Sigmoid colon (tissue), 7 donors: ENCODE measurements around the gene ACOT4. TPM values are rescaled to one million over a fixed set of nuclear protein-coding genes. Genes with fewer than 3 reads are reported as not detected.

Source experiments
- DNase-seq: peaks from one replicate; pipeline ENCODE4 v3.0.0-alpha.2; 2019
- H3K27ac ChIP-seq, 4 donors: fragments of 200-600 bp; sonication (generic); one replicate each; pipeline ENCODE4 v1.5.1; 2016 to 2019; ENCODE audit warnings: mild to moderate bottlenecking in 1 of 4
- H3K27me3 ChIP-seq, 3 donors: fragments of 200-600 bp; sonication (generic); one replicate each; pipeline ENCODE4 v1.5.1; 2019; ENCODE audit warnings: mild to moderate bottlenecking in 1 of 3
- H3K36me3 ChIP-seq, 4 donors: fragments of 200-600 bp; sonication (generic); one replicate each; pipeline ENCODE4 v1.5.1; 2016 to 2019
- H3K4me1 ChIP-seq, 4 donors: fragments of 200-600 bp; sonication (generic); one replicate each; pipeline ENCODE4 v1.5.1; 2017 to 2019
- H3K4me3 ChIP-seq, 4 donors: fragments of 200-600 bp; sonication (generic); one replicate each; pipeline ENCODE4 v1.5.1; 2017 to 2019; ENCODE audit warnings: mild to moderate bottlenecking in 2 of 4, moderate library complexity in 1 of 4
- H3K9me3 ChIP-seq, 4 donors: fragments of 200-600 bp in 3 of 4; sonication (generic) in 3 of 4; one replicate each; pipeline versions ENCODE4 v1.5.1 to v1.6.1; 2013 to 2019
- EP300 ChIP-seq, 4 donors: sonication (generic); formaldehyde crosslinking; IDR thresholded peaks; one replicate each; pipeline ENCODE4 v1.6.1; 2017; ENCODE audit warnings: antibody characterized with exemption in 4 of 4
- POLR2A ChIP-seq, 2 donors: fragments of 450-650 bp; IDR thresholded peaks; one replicate each; pipeline ENCODE4 v1.6.1; 2016; ENCODE audit warnings: antibody characterized with exemption in 2 of 2, mild to moderate bottlenecking in 2 of 2, moderate library complexity in 2 of 2
- POLR2AphosphoS5 ChIP-seq, 4 donors: sonication (generic); formaldehyde crosslinking; IDR thresholded peaks; one replicate each; pipeline ENCODE4 v1.6.1; 2017; ENCODE audit warnings: antibody characterized with exemption in 4 of 4
- WGBS, 2 donors: extraction: QIAGEN DNeasy Blood & Tissue Kit; methylation state at CpG; one replicate each; pipeline ENCODE4 v1.1.7; 2013; 5-methylcytosine and 5-hydroxymethylcytosine counted together
- intact Hi-C: fragments of 100-400 bp; cut with DNase I; formaldehyde crosslinking; loops from one replicate; pipeline ENCODE4 v1.15.1; 2023
- polyA plus RNA-seq, 3 donors: library from polyadenylated mRNA; stranded (reverse); fragments of 200-250 nt; gene quantifications; one replicate each; pipeline ENCODE4 v1.2.3, GENCODE V29; 2013
- total RNA-seq, 4 donors: library from RNA; depleted of rRNA; stranded (reverse); fragments of >200 nt; gene quantifications; one replicate each; pipeline ENCODE4 v1.1.0, GENCODE V29; 2016
- TF ChIP-seq, protein P1 (sequence below), 4 experiments: fragments of 450-650 bp in 3 of 4; fragments of 200-600 bp in 1 of 4; IDR thresholded peaks; one replicate each; pipeline ENCODE4 v1.5.1; 2016 to 2019; ENCODE audit warnings: antibody characterized with exemption in 4 of 4, mild to moderate bottlenecking in 3 of 4, moderate library complexity in 2 of 4
- donor health status: healthy with polysubstance abuse.
- donor health status: Bipolar disorder and iron deficiency.
- donor health status: healthy.

The ACOT4 gene
- total and polyA plus RNA-seq, 7 donors: 0.33 to 3.7 (median 2.2) TPM

- Histone ChIP-seq H3K36me3 (no peaks in the 10 kb centered on the region), H3K27me3 (no peaks in the 10 kb centered on the region), H3K4me1 (no peaks in the 10 kb centered on the region), H3K4me3 (no peak overlapping the region), H3K9me3 (no peaks in the 10 kb centered on the region), H3K27ac (no peak overlapping the region)
- WGBS, 2 donors: 85 to 87% methylated on average over 3 of the region's 3 CpGs
- TF ChIP-seq POLR2A (IDR thresholded peaks at IDR 0.05): no peak
- no peak for TF ChIP-seq EP300 (IDR thresholded peaks at IDR 0.05)
- TF ChIP-seq POLR2AphosphoS5 (IDR thresholded peaks at IDR 0.05): no peak
- DNase-seq: no peak
- intact Hi-C loops: no loop called here
These were observed 11.3 kb downstream of the ACOT4 start for GRCh38 chr14:73602994-73603393.

DNA sequence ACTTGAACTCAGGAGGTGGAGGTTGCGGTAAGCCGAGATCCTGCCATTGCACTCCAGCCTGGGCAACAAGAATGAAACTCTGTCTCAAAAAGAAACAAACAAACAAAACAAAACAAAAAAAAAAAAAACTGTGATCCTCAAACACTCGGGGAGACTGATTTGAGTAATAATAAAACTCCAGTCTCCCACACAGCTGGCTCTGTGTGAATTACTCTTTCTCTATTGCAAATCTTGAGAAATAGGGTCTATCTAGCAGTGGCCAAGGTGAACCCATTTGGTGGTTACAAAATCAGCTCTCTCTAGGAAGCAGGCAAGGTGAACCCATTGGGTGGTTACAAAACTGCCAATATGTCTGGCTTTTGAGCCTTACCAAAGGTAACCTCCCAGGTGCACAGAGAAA, 14.6 kb downstream of the ACOT4 start:
- Histone ChIP-seq H3K9me3 (no peaks in the 10 kb centered on the region), H3K27me3 (no peaks in the 10 kb centered on the region), H3K27ac (no peak overlapping the region), H3K36me3 (no peaks in the 10 kb centered on the region), H3K4me3 (no peak overlapping the region), H3K4me1 (no peaks in the 10 kb centered on the region)
- TF ChIP-seq POLR2A (IDR thresholded peaks at IDR 0.05) (no peak), EP300 (IDR thresholded peaks at IDR 0.05) (no peak), POLR2AphosphoS5 (IDR thresholded peaks at IDR 0.05) (no peak)
- TF ChIP-seq, protein P1, sequence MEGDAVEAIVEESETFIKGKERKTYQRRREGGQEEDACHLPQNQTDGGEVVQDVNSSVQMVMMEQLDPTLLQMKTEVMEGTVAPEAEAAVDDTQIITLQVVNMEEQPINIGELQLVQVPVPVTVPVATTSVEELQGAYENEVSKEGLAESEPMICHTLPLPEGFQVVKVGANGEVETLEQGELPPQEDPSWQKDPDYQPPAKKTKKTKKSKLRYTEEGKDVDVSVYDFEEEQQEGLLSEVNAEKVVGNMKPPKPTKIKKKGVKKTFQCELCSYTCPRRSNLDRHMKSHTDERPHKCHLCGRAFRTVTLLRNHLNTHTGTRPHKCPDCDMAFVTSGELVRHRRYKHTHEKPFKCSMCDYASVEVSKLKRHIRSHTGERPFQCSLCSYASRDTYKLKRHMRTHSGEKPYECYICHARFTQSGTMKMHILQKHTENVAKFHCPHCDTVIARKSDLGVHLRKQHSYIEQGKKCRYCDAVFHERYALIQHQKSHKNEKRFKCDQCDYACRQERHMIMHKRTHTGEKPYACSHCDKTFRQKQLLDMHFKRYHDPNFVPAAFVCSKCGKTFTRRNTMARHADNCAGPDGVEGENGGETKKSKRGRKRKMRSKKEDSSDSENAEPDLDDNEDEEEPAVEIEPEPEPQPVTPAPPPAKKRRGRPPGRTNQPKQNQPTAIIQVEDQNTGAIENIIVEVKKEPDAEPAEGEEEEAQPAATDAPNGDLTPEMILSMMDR (IDR thresholded peaks at IDR 0.05): no peak
- WGBS, 2 donors: 88 to 91% methylated on average over 3 of the region's 3 CpGs
- intact Hi-C loops: no loop called here
- no peak for DNase-seq

- H3K27ac ChIP-seq: no peak overlapping the region
- no peaks in the 10 kb centered on the region for H3K36me3 ChIP-seq
- intact Hi-C loops: no loop called here
- H3K4me3 ChIP-seq: no peak overlapping the region
- no peaks in the 10 kb centered on the region for H3K27me3 ChIP-seq
- TF ChIP-seq EP300 (IDR thresholded peaks at IDR 0.05): no peak
- TF ChIP-seq, protein P1 (IDR thresholded peaks at IDR 0.05): no peak
- no peak for TF ChIP-seq POLR2AphosphoS5 (IDR thresholded peaks at IDR 0.05)
- no peak for TF ChIP-seq POLR2A (IDR thresholded peaks at IDR 0.05)
- H3K4me1 ChIP-seq: peaks cover 0 to 5% (median 0%) of the 10 kb centered on the region in 4 donors
- 95 to 98% methylated on average over 1 of the region's 1 CpG for WGBS, 2 donors
- no peak for DNase-seq
- no peaks in the 10 kb centered on the region for H3K9me3 ChIP-seq
These were observed 15.6 kb downstream of the ACOT4 start for GRCh38 chr14:73607241-73607640.

DNA sequence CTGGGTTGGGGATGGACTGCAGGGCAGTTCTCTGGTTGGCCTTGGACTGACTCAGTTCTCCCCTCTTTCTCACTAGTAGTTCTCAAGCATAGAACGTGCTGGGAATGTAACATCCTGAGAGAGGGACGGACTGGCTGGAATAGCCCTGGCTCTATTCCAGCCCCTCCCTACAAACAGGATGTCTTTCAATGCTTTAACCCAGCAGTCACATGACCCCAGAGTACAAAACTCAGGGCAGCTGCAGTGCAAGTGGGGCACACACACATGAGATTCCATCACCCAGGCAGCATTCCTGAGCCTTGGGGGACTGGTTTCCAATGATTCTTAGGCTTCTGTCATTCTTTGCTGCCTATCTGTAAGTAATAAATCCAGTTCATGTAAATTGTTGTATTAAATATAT, 19.0 kb downstream of the ACOT4 start:
- H3K9me3 ChIP-seq: no peaks in the 10 kb centered on the region
- TF ChIP-seq POLR2A (IDR thresholded peaks at IDR 0.05): no peak
- TF ChIP-seq EP300 (IDR thresholded peaks at IDR 0.05): no peak
- TF ChIP-seq, protein P1 (IDR thresholded peaks at IDR 0.05): no peak
- TF ChIP-seq POLR2AphosphoS5 (IDR thresholded peaks at IDR 0.05): no peak
- H3K4me1 ChIP-seq: peaks cover 0 to 11% (median 3%) of the 10 kb centered on the region in 4 donors
- no peaks in the 10 kb centered on the region for H3K27me3 ChIP-seq
- WGBS, 2 donors: 13 to 67% methylated on average over 2 of the region's 2 CpGs
- no peaks in the 10 kb centered on the region for H3K36me3 ChIP-seq
- no peak overlapping the region for H3K27ac ChIP-seq
- no peak for DNase-seq
- intact Hi-C loops: no loop called here
- H3K4me3 ChIP-seq: no peak overlapping the region

DNA sequence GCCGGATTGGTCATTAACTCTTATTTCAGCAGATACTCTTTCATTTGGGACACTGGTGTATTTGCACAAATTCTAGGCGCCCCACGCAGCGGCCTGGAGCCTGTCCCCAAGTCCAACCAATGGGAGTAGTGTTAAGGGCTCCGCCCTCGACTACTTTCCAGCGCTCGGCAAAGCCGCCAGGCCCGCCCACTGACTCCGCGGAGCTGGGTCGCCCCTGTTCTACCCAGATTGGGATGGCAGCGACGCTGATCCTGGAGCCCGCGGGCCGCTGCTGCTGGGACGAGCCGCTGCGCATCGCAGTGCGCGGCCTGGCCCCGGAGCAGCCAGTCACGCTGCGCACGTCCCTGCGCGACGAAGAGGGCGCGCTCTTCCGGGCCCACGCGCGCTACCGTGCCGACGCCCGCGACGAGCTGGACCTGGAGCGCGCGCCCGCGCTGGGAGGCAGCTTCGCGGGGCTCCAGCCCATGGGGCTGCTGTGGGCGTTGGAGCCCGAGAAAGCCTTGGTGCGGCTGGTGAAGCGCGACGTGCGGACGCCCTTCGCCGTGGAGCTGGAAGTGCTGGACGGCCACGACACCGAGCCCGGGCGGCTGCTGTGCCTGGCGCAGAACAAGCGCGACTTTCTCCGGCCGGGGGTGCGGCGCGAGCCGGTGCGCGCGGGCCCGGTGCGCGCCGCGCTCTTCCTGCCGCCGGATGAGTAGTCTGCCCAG, 20.8 kb downstream of the ACOT4 start, which contains the start of gene ACOT6:
TSS of gene ACOT6 (plus strand) at position 179 of the 707 bp plus-strand sequence. CDS start at position 234, 55 bp downstream.
- intact Hi-C loops: no loop called here
- Histone ChIP-seq H3K27ac (peak within 1 kb of the TSS; percentile 83 to 88 (median 86)), H3K27me3 (no peaks in the 10 kb centered on the region), H3K36me3 (no peaks in the 10 kb centered on the region), H3K4me1 (peaks cover 0 to 11% (median 3%) of the 10 kb centered on the region in 4 donors), H3K9me3 (no peaks in the 10 kb centered on the region), H3K4me3 (peak within 1 kb of the TSS; percentile 48 to 69 (median 68))
- DNase-seq: peak; percentile 87
- TF ChIP-seq EP300 (IDR thresholded peaks at IDR 0.05): no peak
- peak in 2 of 4 donors; percentile 20 to 35 for TF ChIP-seq POLR2AphosphoS5 (IDR thresholded peaks at IDR 0.05)
- no peak for TF ChIP-seq POLR2A (IDR thresholded peaks at IDR 0.05)
- 0% methylated on average over 84 of the region's 84 CpGs for WGBS, 2 donors
